ENCODE results near the gene TTC23. TPM values are rescaled to one million over a fixed set of nuclear protein-coding genes. Genes with fewer than 3 reads are reported as not detected.

The TTC23 gene
- total RNA-seq, 2 donors from 2014 or later, result 6.2 to 26.4 TPM

DNA sequence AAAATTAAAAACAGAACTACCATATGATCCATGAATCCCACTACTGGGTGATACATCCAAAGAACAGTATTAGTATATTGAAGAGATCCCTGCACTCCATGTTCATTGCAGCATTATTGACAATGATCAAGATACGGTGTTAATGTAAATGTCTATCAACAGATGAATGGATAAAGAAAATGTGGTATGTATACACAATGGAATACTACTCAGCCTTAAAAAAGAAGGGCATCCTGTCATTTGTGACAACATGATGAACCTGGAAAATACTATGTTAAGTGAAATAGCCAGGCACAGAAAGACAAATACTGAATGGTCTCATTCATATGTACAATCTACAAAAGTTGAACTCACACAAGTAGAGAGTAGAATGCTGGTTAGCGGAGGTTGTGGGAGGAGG lies 16.6 kb downstream of the TTC23 start:
- no peak for TF ChIP-seq POLR2A (IDR thresholded peaks at IDR 0.05)
- TF ChIP-seq, protein P1, sequence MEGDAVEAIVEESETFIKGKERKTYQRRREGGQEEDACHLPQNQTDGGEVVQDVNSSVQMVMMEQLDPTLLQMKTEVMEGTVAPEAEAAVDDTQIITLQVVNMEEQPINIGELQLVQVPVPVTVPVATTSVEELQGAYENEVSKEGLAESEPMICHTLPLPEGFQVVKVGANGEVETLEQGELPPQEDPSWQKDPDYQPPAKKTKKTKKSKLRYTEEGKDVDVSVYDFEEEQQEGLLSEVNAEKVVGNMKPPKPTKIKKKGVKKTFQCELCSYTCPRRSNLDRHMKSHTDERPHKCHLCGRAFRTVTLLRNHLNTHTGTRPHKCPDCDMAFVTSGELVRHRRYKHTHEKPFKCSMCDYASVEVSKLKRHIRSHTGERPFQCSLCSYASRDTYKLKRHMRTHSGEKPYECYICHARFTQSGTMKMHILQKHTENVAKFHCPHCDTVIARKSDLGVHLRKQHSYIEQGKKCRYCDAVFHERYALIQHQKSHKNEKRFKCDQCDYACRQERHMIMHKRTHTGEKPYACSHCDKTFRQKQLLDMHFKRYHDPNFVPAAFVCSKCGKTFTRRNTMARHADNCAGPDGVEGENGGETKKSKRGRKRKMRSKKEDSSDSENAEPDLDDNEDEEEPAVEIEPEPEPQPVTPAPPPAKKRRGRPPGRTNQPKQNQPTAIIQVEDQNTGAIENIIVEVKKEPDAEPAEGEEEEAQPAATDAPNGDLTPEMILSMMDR (IDR thresholded peaks at IDR 0.05), result no peak
- ATAC-seq, result no peak

GRCh38 chr15:99230867-99231266 lies 18.5 kb downstream of the TTC23 start:
- TF ChIP-seq, protein P1 (IDR thresholded peaks at IDR 0.05), result no peak
- no peak for DNase-seq
- Histone ChIP-seq H3K27ac (no peak overlapping the region), H3K9me3 (no peaks in the 10 kb centered on the region), H3K4me3 (no peak overlapping the region), H3K27me3 (no peaks in the 10 kb centered on the region), H3K4me1 (peaks cover 6% of the 10 kb centered on the region), H3K36me3 (replicated peaks in 1 of 2; ENCODE audit: insufficient read depth in 1 of 2, low read depth in 2 of 2) (peaks cover 0 to 2% of the 10 kb centered on the region in 2 donors)
- no peak for ATAC-seq
- intact Hi-C loops (cut with DNase I), result no loop called here
- WGBS, 2 donors, result 85 to 91% methylated on average over 4 of the region's 4 CpGs

More for the DNA sequence above, 16.6 kb downstream of the TTC23 start:
- H3K4me3 ChIP-seq, result no peak overlapping the region
- DNase-seq, result no peak
- no peaks in the 10 kb centered on the region for H3K9me3 ChIP-seq
- no peaks in the 10 kb centered on the region for H3K27me3 ChIP-seq
- no peak overlapping the region for H3K27ac ChIP-seq
- intact Hi-C loops (cut with DNase I), result no loop called here
- WGBS, 2 donors, result 95 to 99% methylated on average over 2 of the region's 2 CpGs
- H3K4me1 ChIP-seq, result peaks cover 6% of the 10 kb centered on the region
- H3K36me3 ChIP-seq (replicated peaks in 1 of 2; ENCODE audit: insufficient read depth in 1 of 2, low read depth in 2 of 2), result no peaks in the 10 kb centered on the region

DNA sequence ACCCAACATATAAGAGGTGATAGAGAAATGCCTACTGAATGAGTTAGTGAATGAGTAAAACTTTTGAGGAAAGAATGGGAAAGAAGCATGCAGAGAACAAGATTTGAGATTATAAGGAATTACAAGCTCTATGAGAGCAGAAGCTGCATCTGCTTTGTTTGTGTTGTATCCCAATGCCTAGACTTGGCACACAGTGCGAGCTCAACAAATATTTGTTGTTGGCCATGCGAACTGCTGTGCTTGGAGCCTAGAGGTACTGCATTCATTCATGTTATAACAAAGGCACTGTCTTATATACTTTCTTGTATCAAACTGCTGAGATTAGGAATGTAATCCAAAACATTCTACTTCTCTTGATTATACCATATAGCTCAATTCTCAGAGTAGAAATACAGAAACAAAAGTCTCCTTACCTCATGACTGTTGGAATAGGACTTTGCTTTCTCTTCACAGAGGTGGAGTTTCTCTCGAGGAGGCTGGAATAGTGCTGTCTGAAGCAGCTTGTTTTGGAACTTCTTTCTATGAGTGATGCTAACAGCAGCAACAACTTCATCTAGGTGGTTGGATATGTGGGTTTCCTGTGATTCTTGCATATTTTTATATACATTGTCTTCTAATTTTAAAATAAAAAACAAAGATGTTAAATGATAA lies 21.1 kb downstream of the TTC23 start:
- H3K4me1 ChIP-seq, result peaks cover 6% of the 10 kb centered on the region
- intact Hi-C loops (cut with DNase I), result no loop called here
- H3K36me3 ChIP-seq (replicated peaks in 1 of 2; ENCODE audit: insufficient read depth in 1 of 2, low read depth in 2 of 2), result peaks cover 0 to 2% of the 10 kb centered on the region in 2 donors
- WGBS, 2 donors, result 49 to 52% methylated on average over 3 of the region's 3 CpGs
- DNase-seq (no peak), ATAC-seq (no peak)
- no peaks in the 10 kb centered on the region for H3K27me3 ChIP-seq
- H3K4me3 ChIP-seq, result no peak overlapping the region
- H3K27ac ChIP-seq, result no peak overlapping the region
- TF ChIP-seq, protein P1 (IDR thresholded peaks at IDR 0.05), result no peak
- TF ChIP-seq POLR2A (IDR thresholded peaks at IDR 0.05), result no peak
- H3K9me3 ChIP-seq, result no peaks in the 10 kb centered on the region

DNA sequence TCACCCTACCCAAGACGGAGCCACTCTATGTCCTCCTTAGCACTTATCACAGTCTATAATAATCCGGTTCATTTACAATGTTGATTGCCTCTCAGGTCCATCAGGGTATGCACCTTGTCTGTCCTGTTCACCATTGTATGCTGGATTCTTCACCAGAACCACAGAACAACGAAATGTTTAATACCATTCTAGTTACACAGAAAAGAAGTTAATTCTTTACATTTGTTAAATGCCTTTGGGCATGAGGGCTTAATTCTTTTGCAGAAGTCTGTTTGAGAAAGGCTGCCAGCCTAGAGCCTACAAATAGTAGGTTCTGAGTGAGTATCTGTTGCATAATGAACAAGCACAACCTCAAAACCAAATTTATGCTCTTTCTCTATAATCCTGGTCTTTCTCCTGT lies 22.6 kb downstream of the TTC23 start:
- DNase-seq, result no peak
- 47 to 54% methylated on average over 3 of the region's 3 CpGs for WGBS, 2 donors
- Histone ChIP-seq H3K4me3 (no peak overlapping the region), H3K9me3 (no peaks in the 10 kb centered on the region), H3K4me1 (peaks cover 6% of the 10 kb centered on the region), H3K27me3 (no peaks in the 10 kb centered on the region), H3K27ac (no peak overlapping the region), H3K36me3 (replicated peaks in 1 of 2; ENCODE audit: insufficient read depth in 1 of 2, low read depth in 2 of 2) (peaks cover 0 to 2% of the 10 kb centered on the region in 2 donors)
- intact Hi-C loops (cut with DNase I), result no loop called here
- ATAC-seq, result no peak
- no peak for TF ChIP-seq POLR2A (IDR thresholded peaks at IDR 0.05)
- TF ChIP-seq, protein P1 (IDR thresholded peaks at IDR 0.05), result no peak
